ENCODE results near the gene ERN1.
A peak's percentile ranks its signal among the peaks of the same experiment; 100 is the strongest.

ERN1 gene

DNA sequence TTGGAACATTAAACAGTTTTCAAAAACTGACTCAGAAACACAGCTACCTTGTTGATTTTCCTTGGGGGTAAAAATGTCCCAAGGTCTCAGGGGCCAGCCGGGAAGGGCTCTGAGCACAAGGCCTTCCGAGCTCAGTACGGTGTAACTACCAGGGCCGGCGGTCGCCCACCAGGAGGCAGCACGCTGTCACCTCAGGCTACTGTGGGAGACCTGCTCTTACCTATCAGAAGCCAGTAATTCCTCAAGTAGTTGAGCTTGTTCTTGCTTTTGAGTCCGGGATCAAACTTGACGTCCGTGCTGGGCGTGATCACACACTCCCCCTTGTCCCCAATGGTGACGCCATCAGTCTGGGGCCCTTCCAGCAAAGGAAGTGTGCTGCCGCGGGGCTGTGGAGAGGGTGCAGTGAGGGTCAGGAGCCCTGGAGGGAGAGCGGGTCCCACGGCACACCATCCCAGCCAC is 66.1 kb downstream of the ERN1 start:
- no peaks in the 10 kb centered on the region for H3K27me3 ChIP-seq (replicated peaks; ENCODE audit: control insufficient read depth, insufficient read depth, low read length)
- H3K9me3 ChIP-seq (ENCODE audit: control insufficient read depth, low read length) = peaks cover 5% of the 10 kb centered on the region
- DNase-seq (ENCODE audit: low read depth) = peak; percentile 4
- H3K4me1 ChIP-seq (ENCODE audit: control insufficient read depth, insufficient read depth, low read length) = no peaks in the 10 kb centered on the region
- peaks cover 69% of the 10 kb centered on the region for H3K36me3 ChIP-seq (ENCODE audit: control insufficient read depth, insufficient read depth, low read length, severe bottlenecking)
- no peak overlapping the region for H3K4me3 ChIP-seq (ENCODE audit: low read length)
- H3K9ac ChIP-seq (ENCODE audit: low read length) = no peak overlapping the region

DNA sequence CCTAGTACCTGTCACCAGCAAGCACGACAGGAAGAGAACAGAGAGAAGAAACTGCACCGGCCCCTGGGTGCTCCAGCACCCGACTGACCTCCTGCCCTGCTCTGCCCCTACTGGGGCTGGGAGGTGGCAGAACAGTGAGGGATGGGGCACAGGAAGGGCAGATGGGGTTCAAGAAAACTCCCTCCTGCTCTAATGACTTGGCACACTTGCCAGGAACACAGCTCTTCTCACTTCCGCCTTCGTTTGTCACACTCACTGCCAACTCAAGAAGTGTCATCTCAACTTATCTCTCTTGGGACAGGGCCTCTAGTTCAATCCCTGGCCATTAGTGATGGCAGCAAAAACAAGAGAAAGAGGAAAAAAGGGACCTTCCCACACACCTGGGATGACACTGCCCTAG is 66.9 kb downstream of the ERN1 start:
- Histone ChIP-seq H3K36me3 (ENCODE audit: control insufficient read depth, insufficient read depth, low read length, severe bottlenecking) (peaks cover 68% of the 10 kb centered on the region), H3K4me3 (ENCODE audit: low read length) (no peak overlapping the region), H3K9ac (ENCODE audit: low read length) (no peak overlapping the region), H3K4me1 (ENCODE audit: control insufficient read depth, insufficient read depth, low read length) (no peaks in the 10 kb centered on the region), H3K27me3 (replicated peaks; ENCODE audit: control insufficient read depth, insufficient read depth, low read length) (no peaks in the 10 kb centered on the region), H3K9me3 (ENCODE audit: control insufficient read depth, low read length) (no peaks in the 10 kb centered on the region)
- DNase-seq (ENCODE audit: low read depth) = no peak

DNA sequence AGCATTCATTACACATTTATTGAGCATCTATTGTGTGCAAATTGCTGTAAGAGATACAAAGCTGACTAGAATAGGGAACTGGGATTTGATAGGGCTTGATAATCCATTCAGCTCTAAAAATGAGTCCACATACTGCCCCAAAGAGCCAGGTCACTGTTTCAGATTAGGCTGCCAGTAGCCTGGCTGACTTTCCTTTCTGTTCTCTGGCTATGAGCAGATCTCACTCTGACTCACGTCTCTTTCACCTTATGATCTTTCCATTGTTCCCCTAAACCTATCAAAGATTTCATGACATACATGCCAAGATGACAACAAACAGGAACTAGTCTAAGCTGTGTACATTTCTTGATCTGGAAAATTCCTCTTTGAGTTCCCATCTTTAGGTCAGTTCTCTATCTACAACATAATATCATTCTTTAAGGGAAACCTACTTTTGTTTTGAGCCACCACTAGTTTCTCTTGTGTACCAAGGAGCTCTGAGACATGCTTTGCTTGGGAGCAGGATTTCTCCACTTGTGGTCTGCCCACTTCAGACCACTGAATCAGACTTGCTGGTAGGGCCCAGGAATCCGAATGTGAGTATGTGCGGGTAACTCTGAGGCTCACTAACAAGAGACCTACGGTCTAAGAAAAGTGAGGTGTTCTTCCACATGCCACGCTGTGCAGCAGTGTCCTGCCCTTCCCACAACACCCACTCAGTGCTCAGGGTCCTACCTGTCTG is 68.6 kb downstream of the ERN1 start:
- Histone ChIP-seq H3K4me3 (ENCODE audit: low read length) (no peak overlapping the region), H3K27me3 (replicated peaks; ENCODE audit: control insufficient read depth, insufficient read depth, low read length) (no peaks in the 10 kb centered on the region), H3K4me1 (ENCODE audit: control insufficient read depth, insufficient read depth, low read length) (no peaks in the 10 kb centered on the region), H3K9me3 (ENCODE audit: control insufficient read depth, low read length) (no peaks in the 10 kb centered on the region), H3K9ac (ENCODE audit: low read length) (no peak overlapping the region), H3K36me3 (ENCODE audit: control insufficient read depth, insufficient read depth, low read length, severe bottlenecking) (peaks cover 64% of the 10 kb centered on the region)
- DNase-seq (ENCODE audit: low read depth) = no peak

DNA sequence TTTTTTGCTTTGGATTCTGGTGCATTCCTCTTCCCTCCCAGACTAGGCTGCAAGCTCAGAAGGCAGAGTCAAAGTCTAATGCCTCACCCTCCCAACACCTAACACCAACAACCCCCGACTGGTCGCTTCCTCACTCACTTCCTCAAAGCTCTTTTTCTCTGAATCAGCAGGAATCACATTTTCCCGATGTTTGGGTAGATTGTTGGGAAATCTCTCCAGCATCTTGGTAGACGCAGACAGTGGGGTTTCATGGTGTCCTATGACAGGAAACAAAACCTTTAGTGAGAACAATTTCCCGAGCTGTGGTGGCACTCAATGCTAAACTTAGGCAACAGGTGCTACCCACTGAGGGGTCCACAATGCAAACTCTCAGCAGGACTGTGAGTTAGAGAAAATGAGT is 69.6 kb downstream of the ERN1 start:
- Histone ChIP-seq H3K4me3 (ENCODE audit: low read length) (no peak overlapping the region), H3K9ac (ENCODE audit: low read length) (no peak overlapping the region), H3K27me3 (replicated peaks; ENCODE audit: control insufficient read depth, insufficient read depth, low read length) (no peaks in the 10 kb centered on the region), H3K36me3 (ENCODE audit: control insufficient read depth, insufficient read depth, low read length, severe bottlenecking) (peaks cover 62% of the 10 kb centered on the region), H3K4me1 (ENCODE audit: control insufficient read depth, insufficient read depth, low read length) (no peaks in the 10 kb centered on the region), H3K9me3 (ENCODE audit: control insufficient read depth, low read length) (no peaks in the 10 kb centered on the region)
- no peak for DNase-seq (ENCODE audit: low read depth)

DNA sequence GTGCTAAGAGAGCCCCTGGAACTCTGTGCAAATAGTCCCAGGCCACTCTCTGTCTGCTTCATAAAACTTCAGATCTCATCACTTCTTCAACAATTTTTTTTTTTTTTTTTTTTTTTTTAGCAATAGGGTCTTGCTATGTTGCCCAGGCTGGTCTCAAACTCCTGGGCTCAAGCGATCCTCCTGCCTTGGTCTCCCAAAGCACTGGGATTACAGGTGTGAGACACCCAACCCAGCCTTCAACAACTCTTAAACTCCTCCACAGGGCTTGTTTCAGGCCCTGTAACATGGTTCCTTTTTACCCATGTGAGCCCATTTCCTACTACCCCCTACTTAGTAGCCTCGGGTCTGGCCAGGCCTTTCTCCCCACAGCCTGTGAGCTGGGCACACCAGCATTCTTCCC is 70.2 kb downstream of the ERN1 start:
- Histone ChIP-seq H3K4me1 (ENCODE audit: control insufficient read depth, insufficient read depth, low read length) (no peaks in the 10 kb centered on the region), H3K9me3 (ENCODE audit: control insufficient read depth, low read length) (no peaks in the 10 kb centered on the region), H3K4me3 (ENCODE audit: low read length) (no peak overlapping the region), H3K27me3 (replicated peaks; ENCODE audit: control insufficient read depth, insufficient read depth, low read length) (no peaks in the 10 kb centered on the region), H3K9ac (ENCODE audit: low read length) (no peak overlapping the region), H3K36me3 (ENCODE audit: control insufficient read depth, insufficient read depth, low read length, severe bottlenecking) (peaks cover 62% of the 10 kb centered on the region)
- DNase-seq (ENCODE audit: low read depth) = no peak

DNA sequence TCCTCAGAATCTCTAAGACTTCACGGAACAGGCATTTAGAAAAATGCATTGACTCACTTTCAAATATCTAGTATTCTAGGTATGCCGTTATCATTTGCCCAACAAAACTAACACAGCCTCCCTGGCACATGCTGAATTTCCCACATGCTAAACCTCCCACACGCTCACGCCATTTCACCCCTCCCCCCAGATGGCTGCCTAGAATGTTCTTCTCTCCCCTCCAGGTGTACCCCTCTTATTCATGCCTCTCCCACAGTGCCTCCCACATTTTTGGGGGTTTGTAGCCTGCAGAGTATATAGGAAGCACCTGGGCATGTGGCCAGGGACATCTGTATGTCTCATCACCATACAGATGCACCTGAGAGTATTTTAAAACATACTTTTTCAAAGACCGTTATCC is 71.3 kb downstream of the ERN1 start:
- no peak for DNase-seq (ENCODE audit: low read depth)
- H3K4me1 ChIP-seq (ENCODE audit: control insufficient read depth, insufficient read depth, low read length) = no peaks in the 10 kb centered on the region

DNA sequence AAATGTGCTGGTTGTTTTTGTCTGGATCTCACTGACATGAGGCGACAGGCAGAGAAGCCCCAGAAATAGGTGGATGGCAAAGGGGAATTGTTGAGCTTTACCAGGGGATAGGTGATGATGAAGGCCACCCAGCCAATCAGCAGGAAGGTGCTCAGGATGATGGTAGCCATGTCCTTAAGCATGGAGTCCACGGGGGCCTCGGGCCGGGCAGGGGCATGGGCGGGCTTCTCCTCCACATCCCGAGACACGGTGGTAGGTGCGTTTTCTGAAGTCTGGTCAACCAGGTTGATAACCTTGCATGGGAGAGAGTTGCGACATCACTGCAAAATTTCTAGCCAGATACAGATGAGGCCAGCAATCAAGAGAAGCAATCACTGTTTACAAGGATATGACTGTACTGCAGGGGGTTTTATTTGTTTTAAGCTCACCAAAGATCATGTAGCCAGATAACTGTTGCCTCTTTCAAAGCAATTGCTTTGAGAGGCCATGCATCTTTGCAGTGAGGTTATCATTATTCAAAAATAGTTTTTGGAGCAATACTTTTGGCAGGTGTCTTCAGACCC is 72.2 kb downstream of the ERN1 start:
- peaks cover 66% of the 10 kb centered on the region for H3K36me3 ChIP-seq (ENCODE audit: control insufficient read depth, insufficient read depth, low read length, severe bottlenecking)
- no peak for DNase-seq (ENCODE audit: low read depth)
- no peaks in the 10 kb centered on the region for H3K4me1 ChIP-seq (ENCODE audit: control insufficient read depth, insufficient read depth, low read length)
- H3K9me3 ChIP-seq (ENCODE audit: control insufficient read depth, low read length) = no peaks in the 10 kb centered on the region
- H3K27me3 ChIP-seq (replicated peaks; ENCODE audit: control insufficient read depth, insufficient read depth, low read length) = no peaks in the 10 kb centered on the region
- H3K4me3 ChIP-seq (ENCODE audit: low read length) = no peak overlapping the region
- H3K9ac ChIP-seq (ENCODE audit: low read length) = no peak overlapping the region

More for the DNA sequence above, 71.3 kb downstream of the ERN1 start:
- H3K9me3 ChIP-seq (ENCODE audit: control insufficient read depth, low read length) = no peaks in the 10 kb centered on the region
- no peaks in the 10 kb centered on the region for H3K27me3 ChIP-seq (replicated peaks; ENCODE audit: control insufficient read depth, insufficient read depth, low read length)
- H3K36me3 ChIP-seq (ENCODE audit: control insufficient read depth, insufficient read depth, low read length, severe bottlenecking) = peaks cover 63% of the 10 kb centered on the region
- H3K9ac ChIP-seq (ENCODE audit: low read length) = no peak overlapping the region
- H3K4me3 ChIP-seq (ENCODE audit: low read length) = no peak overlapping the region

DNA sequence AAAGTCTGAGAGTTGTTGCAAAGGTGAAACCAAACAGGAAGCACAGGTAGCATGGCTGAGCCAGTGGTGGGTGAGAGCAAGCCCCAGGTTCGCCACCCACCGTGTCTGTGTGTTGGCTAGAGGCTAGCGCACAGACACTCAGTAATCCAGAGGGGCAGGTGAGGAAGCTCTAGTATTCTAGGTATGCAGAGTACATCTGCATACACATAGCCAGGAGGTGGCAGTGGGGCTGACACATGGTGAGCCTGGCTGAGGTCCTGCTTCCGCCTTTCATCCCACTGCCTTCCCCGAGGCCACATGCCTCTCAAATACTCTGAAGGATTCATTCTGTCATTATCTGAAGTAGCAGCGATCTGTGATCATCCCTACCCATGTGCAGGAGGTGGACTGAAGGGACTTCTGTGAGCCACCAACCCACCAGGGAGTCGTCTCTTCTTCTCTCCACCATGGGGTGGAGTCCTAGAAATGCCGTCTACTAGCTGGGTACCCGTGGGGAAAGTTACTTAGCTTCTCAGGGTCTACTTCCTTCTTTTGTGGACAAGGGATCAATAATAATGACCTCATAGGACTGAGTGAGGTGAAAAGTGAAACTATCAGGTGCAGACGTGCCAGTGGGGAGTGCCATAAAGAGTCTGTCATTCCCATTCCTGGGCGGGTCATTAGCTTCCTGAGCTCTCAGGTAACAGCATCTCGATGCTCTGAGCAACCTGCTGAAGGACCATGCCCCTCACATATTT is 73.5 kb downstream of the ERN1 start:
- Histone ChIP-seq H3K27me3 (replicated peaks; ENCODE audit: control insufficient read depth, insufficient read depth, low read length) (no peaks in the 10 kb centered on the region), H3K9me3 (ENCODE audit: control insufficient read depth, low read length) (no peaks in the 10 kb centered on the region), H3K4me3 (ENCODE audit: low read length) (no peak overlapping the region), H3K36me3 (ENCODE audit: control insufficient read depth, insufficient read depth, low read length, severe bottlenecking) (peaks cover 75% of the 10 kb centered on the region), H3K4me1 (ENCODE audit: control insufficient read depth, insufficient read depth, low read length) (no peaks in the 10 kb centered on the region), H3K9ac (ENCODE audit: low read length) (no peak overlapping the region)
- no peak for DNase-seq (ENCODE audit: low read depth)

DNA sequence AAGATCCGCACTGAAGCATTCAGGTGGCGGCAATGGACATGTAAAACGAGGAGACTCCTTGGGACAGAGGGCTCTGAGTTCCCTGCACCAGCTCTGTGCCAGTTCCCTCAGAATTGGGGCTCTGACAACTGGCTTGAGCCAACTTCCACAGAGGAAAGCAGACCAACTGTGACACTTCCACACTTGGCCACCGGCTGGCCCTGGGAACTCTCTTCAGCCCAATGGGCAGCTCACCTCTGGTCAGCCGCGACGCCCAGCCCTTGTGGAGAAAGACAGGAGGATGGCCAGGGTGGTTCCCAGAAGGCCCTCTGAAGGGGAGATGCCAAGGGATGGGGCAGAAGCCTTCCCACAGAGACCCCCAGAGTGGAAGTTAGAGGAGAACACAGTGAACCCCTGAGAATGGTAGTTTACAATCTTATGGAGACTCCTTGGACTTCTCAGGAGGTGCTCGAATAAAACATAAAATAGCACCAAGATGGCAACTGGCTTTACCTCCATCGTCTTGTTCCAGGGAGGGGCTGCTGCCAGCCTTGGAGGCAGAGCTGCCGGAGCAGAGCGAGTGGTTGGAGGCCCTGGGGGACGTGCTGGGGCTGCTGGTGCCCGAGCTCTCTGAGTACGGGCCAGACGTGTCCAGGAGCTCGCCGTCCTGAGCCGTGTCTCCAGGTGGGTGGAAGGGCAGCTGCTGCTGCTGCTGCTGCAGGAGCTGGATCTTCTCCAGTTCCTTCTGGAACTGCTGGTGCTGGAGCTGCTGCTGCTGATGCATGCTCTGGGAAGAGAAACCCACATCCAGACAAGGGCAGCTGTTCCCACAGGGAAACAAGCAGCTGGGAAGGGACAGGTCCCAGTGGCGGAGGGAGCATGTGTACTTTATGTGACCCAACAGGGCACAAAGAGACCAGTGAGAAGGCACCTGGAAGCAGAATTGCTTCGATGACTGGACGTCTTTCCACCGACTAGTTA is 74.5 kb downstream of the ERN1 start:
- no peak overlapping the region for H3K9ac ChIP-seq (ENCODE audit: low read length)
- peaks cover 78% of the 10 kb centered on the region for H3K36me3 ChIP-seq (ENCODE audit: control insufficient read depth, insufficient read depth, low read length, severe bottlenecking)
- DNase-seq (ENCODE audit: low read depth) = no peak
- H3K27me3 ChIP-seq (replicated peaks; ENCODE audit: control insufficient read depth, insufficient read depth, low read length) = no peaks in the 10 kb centered on the region
- no peaks in the 10 kb centered on the region for H3K4me1 ChIP-seq (ENCODE audit: control insufficient read depth, insufficient read depth, low read length)
- no peaks in the 10 kb centered on the region for H3K9me3 ChIP-seq (ENCODE audit: control insufficient read depth, low read length)
- no peak overlapping the region for H3K4me3 ChIP-seq (ENCODE audit: low read length)

DNA sequence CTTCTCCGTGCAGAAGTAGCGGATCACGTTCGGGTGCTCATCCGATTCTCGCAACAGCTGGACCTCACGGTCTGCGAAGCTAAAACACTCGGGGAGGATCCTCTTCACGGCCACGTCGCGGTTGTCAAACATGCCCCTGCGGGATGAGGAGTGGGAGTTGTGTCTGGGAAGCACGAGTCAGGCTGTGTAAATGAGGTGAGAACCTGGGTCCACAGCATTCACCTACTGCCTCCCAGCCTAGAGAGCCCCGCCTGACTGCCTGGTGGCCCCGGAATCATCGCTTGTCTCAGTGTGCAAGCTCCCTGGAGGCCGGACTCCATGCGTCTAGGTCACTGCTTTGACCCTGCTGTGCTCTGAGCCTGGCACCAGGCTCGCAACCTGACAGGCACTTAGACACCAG is 75.6 kb downstream of the ERN1 start:
- Histone ChIP-seq H3K9ac (ENCODE audit: low read length) (no peak overlapping the region), H3K9me3 (ENCODE audit: control insufficient read depth, low read length) (no peaks in the 10 kb centered on the region)

DNA sequence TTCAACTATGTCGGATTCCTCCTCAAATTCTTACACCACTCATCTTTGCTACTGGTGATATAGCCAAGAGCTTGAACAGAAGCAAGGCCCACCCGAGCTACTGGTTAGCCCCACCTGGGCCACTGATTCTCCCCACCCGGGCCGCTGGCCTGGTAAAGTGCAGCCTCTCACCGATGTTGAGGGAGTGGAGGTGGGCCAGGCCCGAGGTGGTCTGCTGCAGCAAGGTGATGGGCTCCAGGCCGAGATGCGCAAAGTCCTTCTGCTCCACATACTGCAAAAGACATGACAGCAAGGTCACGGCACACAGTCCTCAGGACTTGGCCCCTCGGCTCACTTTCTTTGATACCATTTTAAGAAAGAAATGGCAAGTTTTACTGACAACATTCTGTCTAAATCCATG is 76.8 kb downstream of the ERN1 start:
- Histone ChIP-seq H3K4me3 (ENCODE audit: low read length) (no peak overlapping the region), H3K9me3 (ENCODE audit: control insufficient read depth, low read length) (no peaks in the 10 kb centered on the region), H3K27me3 (replicated peaks; ENCODE audit: control insufficient read depth, insufficient read depth, low read length) (no peaks in the 10 kb centered on the region), H3K9ac (ENCODE audit: low read length) (no peak overlapping the region), H3K36me3 (ENCODE audit: control insufficient read depth, insufficient read depth, low read length, severe bottlenecking) (peaks cover 88% of the 10 kb centered on the region), H3K4me1 (ENCODE audit: control insufficient read depth, insufficient read depth, low read length) (no peaks in the 10 kb centered on the region)
- DNase-seq (ENCODE audit: low read depth) = no peak

More for the DNA sequence above, 75.6 kb downstream of the ERN1 start:
- Histone ChIP-seq H3K4me1 (ENCODE audit: control insufficient read depth, insufficient read depth, low read length) (no peaks in the 10 kb centered on the region), H3K27me3 (replicated peaks; ENCODE audit: control insufficient read depth, insufficient read depth, low read length) (no peaks in the 10 kb centered on the region), H3K36me3 (ENCODE audit: control insufficient read depth, insufficient read depth, low read length, severe bottlenecking) (peaks cover 83% of the 10 kb centered on the region), H3K4me3 (ENCODE audit: low read length) (no peak overlapping the region)
- no peak for DNase-seq (ENCODE audit: low read depth)

Data from adipocyte (in vitro differentiated cells).